Caco-2 (cell line): Measurements from ENCODE around the gene FLT3. TPM values are rescaled to one million over a fixed set of nuclear protein-coding genes. Genes with fewer than 3 reads are reported as not detected.

Experiments used
- BruUV-seq: library from RNA; stranded (reverse); fragments of 400-500 nt; replicated peaks from 2 replicates; lab custom pipeline; 2021; lab: Mats Ljungman, UMichigan
- CTCF ChIA-PET: fragments of 300-600 bp; sonication (Branson Sonifier 250); formaldehyde crosslinking; loops from one replicate; lab custom pipeline; 2022; ENCODE audit warnings: antibody characterized with exemption; lab: Charles Lee
- POLR2A ChIA-PET: fragments of 300-600 bp; sonication (Branson Sonifier 250); formaldehyde crosslinking; loops from one replicate; lab custom pipeline; 2022; ENCODE audit warnings: antibody characterized with exemption; lab: Charles Lee
- DNase-seq, 2 experiments: peaks; one replicate each; pipeline versions ENCODE4 v3.0.0 to v3.0.0-alpha.2; 2020 to 2022
- H3K27me3 ChIP-seq: replicated peaks from 2 replicates; pipeline ENCODE4 v1.6.0; 2011; ENCODE audit warnings: low read length; ENCODE audit not compliant: control insufficient read depth, insufficient read depth
- H3K36me3 ChIP-seq: 2 replicates; pipeline ENCODE4 v1.5.1; 2011; ENCODE audit warnings: low read length; ENCODE audit not compliant: control insufficient read depth, insufficient read depth
- H3K4me1 ChIP-seq: fragments of 250-450 bp; sonication (Bioruptor Pico); 2 replicates; pipeline ENCODE4 v1.5.1; 2020; ENCODE audit warnings: mild to moderate bottlenecking
- H3K4me3 ChIP-seq: 2 replicates; pipeline ENCODE4 v1.5.1; 2011; ENCODE audit warnings: low read depth, mild to moderate bottlenecking, control low read depth, low read length
- H3K9me3 ChIP-seq: fragments of 250-450 bp; sonication (Bioruptor Pico); 2 replicates; pipeline ENCODE4 v1.5.1; 2020; ENCODE audit warnings: mild to moderate bottlenecking, moderate library complexity
- H3K27ac Mint-ChIP-seq: one replicate; pipeline ENCODE4 v1.8.0; 2022; ENCODE audit warnings: mixed read lengths; ENCODE audit not compliant: unreplicated experiment
- H3K27me3 Mint-ChIP-seq: one replicate; pipeline ENCODE4 v1.8.0; 2022; ENCODE audit warnings: mixed read lengths; ENCODE audit not compliant: insufficient read depth, unreplicated experiment
- H3K36me3 Mint-ChIP-seq: one replicate; pipeline ENCODE4 v1.8.0; 2022; ENCODE audit warnings: mild to moderate bottlenecking, mixed read lengths; ENCODE audit not compliant: insufficient read depth, unreplicated experiment
- H3K4me1 Mint-ChIP-seq: one replicate; pipeline ENCODE4 v1.8.0; 2022; ENCODE audit warnings: low read depth, mixed read lengths; ENCODE audit not compliant: unreplicated experiment
- H3K4me3 Mint-ChIP-seq: one replicate; pipeline ENCODE4 v1.8.0; 2022; ENCODE audit warnings: mild to moderate bottlenecking, moderate library complexity, mixed read lengths; ENCODE audit not compliant: unreplicated experiment
- H3K9me3 Mint-ChIP-seq: one replicate; pipeline ENCODE4 v1.8.0; 2022; ENCODE audit warnings: mixed read lengths; ENCODE audit not compliant: unreplicated experiment
- CTCF ChIP-seq, 2 experiments: fragments of 200-600 bp in 1 of 2; IDR thresholded peaks; 1 replicate in 1 of 2; 2 replicates in 1 of 2; pipeline versions ENCODE4 v1.5.1 to v1.8.0; 2011 to 2022; ENCODE audit warnings: antibody characterized with exemption in 1 of 2, control low read depth in 1 of 2, inconsistent platforms in 1 of 2, low read depth in 1 of 2, low read length in 1 of 2, mild to moderate bottlenecking in 1 of 2, moderate library complexity in 1 of 2; ENCODE audit not compliant: insufficient read depth in 1 of 2, severe bottlenecking in 1 of 2, unreplicated experiment in 1 of 2
- intact Hi-C: fragments of 100-400 bp; cut with micrococcal nuclease; formaldehyde crosslinking; loops from one replicate; pipeline ENCODE4 v1.10.0; 2022; ENCODE audit not compliant: unreplicated experiment
- total RNA-seq: library from RNA; stranded (reverse); gene quantifications from 2 replicates; pipeline ENCODE4 v1.2.3, GENCODE V29; 2022

FLT3 gene
- total RNA-seq, 1 experiment from 2014 or later, result 0.09 TPM

- ChIA-PET POLR2A (no interaction called here), CTCF (no interaction called here)
- no peak for TF ChIP-seq CTCF (IDR thresholded peaks at IDR 0.05; ENCODE audit: insufficient read depth in 1 of 2, low read depth in 1 of 2, low read length in 1 of 2, severe bottlenecking in 1 of 2, unreplicated experiment in 1 of 2)
- Mint-ChIP-seq H3K27me3 (no peaks in the 10 kb centered on the region), H3K4me1 (no peaks in the 10 kb centered on the region), H3K27ac (peak overlapping the region; percentile 20), H3K4me3 (no peak overlapping the region), H3K9me3 (no peaks in the 10 kb centered on the region), H3K36me3 (no peaks in the 10 kb centered on the region)
- H3K9me3 ChIP-seq, result no peaks in the 10 kb centered on the region
- no TSS peak for BruUV-seq
- DNase-seq, result no peak
- peaks cover 5% of the 10 kb centered on the region; the same call in 1 of the 2 replicates for H3K4me1 ChIP-seq
- intact Hi-C loops, result no loop called here
- no peaks in the 10 kb centered on the region for H3K27me3 ChIP-seq
- H3K36me3 ChIP-seq, result no peaks in the 10 kb centered on the region
- H3K4me3 ChIP-seq, result no peak overlapping the region
These were observed 23.1 kb downstream of the FLT3 start for GRCh38 chr13:28077231-28077630.

DNA sequence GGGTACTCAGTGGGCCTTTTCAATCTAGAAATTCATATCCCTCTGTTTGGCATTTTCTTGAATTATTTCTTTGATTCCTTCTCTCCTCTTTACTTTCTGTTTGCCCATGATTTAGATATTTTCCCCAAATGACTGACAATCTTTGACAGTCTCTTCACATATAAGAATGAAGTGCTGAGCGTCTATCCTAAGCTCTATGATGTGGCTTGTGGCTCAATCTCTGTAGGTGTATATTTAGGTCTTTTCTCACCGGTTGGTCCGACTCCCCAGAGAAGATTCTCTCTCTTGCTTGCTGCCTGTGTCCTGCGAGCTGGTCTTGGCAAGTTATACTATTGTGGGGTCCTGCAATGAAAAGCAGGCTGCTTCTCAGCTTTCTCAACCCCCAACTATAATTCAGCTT, 29.0 kb downstream of the FLT3 start:
- TF ChIP-seq CTCF (IDR thresholded peaks at IDR 0.05; ENCODE audit: insufficient read depth in 1 of 2, low read depth in 1 of 2, low read length in 1 of 2, severe bottlenecking in 1 of 2, unreplicated experiment in 1 of 2), result no peak
- Histone ChIP-seq H3K9me3 (no peaks in the 10 kb centered on the region), H3K4me3 (no peak overlapping the region), H3K4me1 (no peaks in the 10 kb centered on the region), H3K36me3 (no peaks in the 10 kb centered on the region), H3K27me3 (no peaks in the 10 kb centered on the region; the same call in 1 of the 2 replicates)
- intact Hi-C loops, result no loop called here
- no peak for DNase-seq
- no peaks in the 10 kb centered on the region for H3K27me3 Mint-ChIP-seq
- H3K4me3 Mint-ChIP-seq, result no peak overlapping the region
- no peaks in the 10 kb centered on the region for H3K36me3 Mint-ChIP-seq
- no peaks in the 10 kb centered on the region for H3K9me3 Mint-ChIP-seq
- H3K4me1 Mint-ChIP-seq, result no peaks in the 10 kb centered on the region
- BruUV-seq, result no TSS peak
- ChIA-PET CTCF (no interaction called here), POLR2A (no interaction called here)
- H3K27ac Mint-ChIP-seq, result no peak overlapping the region

- Histone ChIP-seq H3K4me1 (no peaks in the 10 kb centered on the region), H3K27me3 (no peaks in the 10 kb centered on the region; the same call in 1 of the 2 replicates), H3K36me3 (no peaks in the 10 kb centered on the region), H3K4me3 (no peak overlapping the region), H3K9me3 (no peaks in the 10 kb centered on the region)
- no peak overlapping the region for H3K27ac Mint-ChIP-seq
- H3K9me3 Mint-ChIP-seq, result no peaks in the 10 kb centered on the region
- intact Hi-C loops, result no loop called here
- POLR2A ChIA-PET, result no interaction called here
- no peaks in the 10 kb centered on the region for H3K4me1 Mint-ChIP-seq
- H3K27me3 Mint-ChIP-seq, result no peaks in the 10 kb centered on the region
- CTCF ChIA-PET, result interaction anchor here (1.6 kb wide), 1 partner anchor 8 kb away, joined by 3 read pairs; no protein-coding TSS in a partner anchor
- DNase-seq, result no peak
- H3K4me3 Mint-ChIP-seq, result no peak overlapping the region
- H3K36me3 Mint-ChIP-seq, result no peaks in the 10 kb centered on the region
- no peak for TF ChIP-seq CTCF (IDR thresholded peaks at IDR 0.05; ENCODE audit: insufficient read depth in 1 of 2, low read depth in 1 of 2, low read length in 1 of 2, severe bottlenecking in 1 of 2, unreplicated experiment in 1 of 2)
- BruUV-seq, result no TSS peak
These were observed 32.9 kb downstream of the FLT3 start for GRCh38 chr13:28067491-28067890.
